H9 (cell line): ENCODE data around the gene KREMEN1. TPM values are rescaled to one million over a fixed set of nuclear protein-coding genes. Genes with fewer than 3 reads are reported as not detected.

Source experiments
- DNase-seq: peaks from one replicate; pipeline ENCODE4 v3.0.0-alpha.2; 2017
- H2AFZ ChIP-seq: one replicate; pipeline ENCODE4 v1.6.1; 2013; ENCODE audit warnings: mild to moderate bottlenecking, low read length, control low read depth, moderate library complexity
- H2AK5ac ChIP-seq: 2 replicates; pipeline ENCODE4 v1.6.1; 2013; ENCODE audit warnings: low read length, control low read depth, mixed read lengths; ENCODE audit not compliant: insufficient read length
- H2BK120ac ChIP-seq: one replicate; pipeline ENCODE4 v1.6.1; 2013; ENCODE audit warnings: low read depth, mild to moderate bottlenecking, low read length, control low read depth, inconsistent platforms; ENCODE audit not compliant: poor library complexity, severe bottlenecking
- H2BK12ac ChIP-seq: 2 replicates; pipeline ENCODE4 v1.6.1; 2013; ENCODE audit warnings: low read length, control low read depth, mixed read lengths, low read depth; ENCODE audit not compliant: insufficient read length
- H2BK15ac ChIP-seq: 2 replicates; pipeline ENCODE4 v1.6.1; 2013; ENCODE audit warnings: low read depth, low read length, control low read depth
- H2BK20ac ChIP-seq: one replicate; pipeline ENCODE4 v1.6.1; 2013; ENCODE audit warnings: low read depth, mild to moderate bottlenecking, low read length, control low read depth, inconsistent platforms; ENCODE audit not compliant: poor library complexity, severe bottlenecking
- H2BK5ac ChIP-seq: 2 replicates; pipeline ENCODE4 v1.6.1; 2013; ENCODE audit warnings: low read length, control low read depth, mixed read lengths; ENCODE audit not compliant: insufficient read length
- H3K14ac ChIP-seq: 2 replicates; pipeline ENCODE4 v1.6.1; 2013; ENCODE audit warnings: low read length, control low read depth; ENCODE audit not compliant: insufficient read depth
- H3K18ac ChIP-seq: 2 replicates; pipeline ENCODE4 v1.6.1; 2013; ENCODE audit warnings: low read depth, mild to moderate bottlenecking, mixed read lengths, low read length, control low read depth; ENCODE audit not compliant: insufficient read length
- H3K23ac ChIP-seq: 2 replicates; pipeline ENCODE4 v1.6.1; 2013; ENCODE audit warnings: low read length, control low read depth, mixed read lengths, low read depth; ENCODE audit not compliant: insufficient read length
- H3K23me2 ChIP-seq: 2 replicates; pipeline ENCODE4 v1.6.1; 2013; ENCODE audit warnings: low read depth, mild to moderate bottlenecking, mixed read lengths, low read length, control low read depth; ENCODE audit not compliant: insufficient read length, poor library complexity, severe bottlenecking
- H3K27ac ChIP-seq: 2 replicates; pipeline ENCODE4 v1.5.1; 2013; ENCODE audit warnings: low read length, control low read depth, mixed read lengths, low read depth; ENCODE audit not compliant: insufficient read length
- H3K27me3 ChIP-seq: 2 replicates; pipeline ENCODE4 v1.6.1; 2013; ENCODE audit warnings: low read length, control low read depth, inconsistent platforms; ENCODE audit not compliant: insufficient read depth
- H3K4ac ChIP-seq: 2 replicates; pipeline ENCODE4 v1.6.1; 2013; ENCODE audit warnings: low read depth, mild to moderate bottlenecking, control low read depth, inconsistent platforms, low read length, moderate library complexity
- H3K4me1 ChIP-seq: 2 replicates; pipeline ENCODE4 v1.6.1; 2013; ENCODE audit warnings: low read length, control low read depth, inconsistent platforms; ENCODE audit not compliant: insufficient read depth
- H3K4me2 ChIP-seq: 2 replicates; pipeline ENCODE4 v1.6.1; 2013; ENCODE audit warnings: low read length, control low read depth, mixed read lengths; ENCODE audit not compliant: insufficient read length, insufficient read depth
- H3K56ac ChIP-seq: 2 replicates; pipeline ENCODE4 v1.6.1; 2013; ENCODE audit warnings: low read depth, mild to moderate bottlenecking, mixed read lengths, low read length, control low read depth; ENCODE audit not compliant: insufficient read length
- H3K79me1 ChIP-seq: 2 replicates; pipeline ENCODE4 v1.6.1; 2013; ENCODE audit warnings: low read depth, mild to moderate bottlenecking, moderate library complexity, low read length, control low read depth, inconsistent platforms; ENCODE audit not compliant: insufficient read depth, poor library complexity, severe bottlenecking
- H3K79me2 ChIP-seq: 2 replicates; pipeline ENCODE4 v1.6.1; 2013; ENCODE audit warnings: low read length, control low read depth, inconsistent platforms; ENCODE audit not compliant: insufficient read depth
- H3K9ac ChIP-seq: 2 replicates; pipeline ENCODE4 v1.6.1; 2013; ENCODE audit warnings: low read length, control low read depth, mixed read lengths; ENCODE audit not compliant: insufficient read length; ENCODE audit errors: extremely low read depth
- H3K9me3 ChIP-seq: one replicate; pipeline ENCODE4 v1.6.1; 2013; ENCODE audit warnings: low read depth, low read length, inconsistent platforms; ENCODE audit not compliant: control insufficient read depth
- H3T11ph ChIP-seq: one replicate; pipeline ENCODE4 v1.6.1; 2013; ENCODE audit warnings: mild to moderate bottlenecking, low read length, control low read depth, inconsistent platforms
- H4K20me1 ChIP-seq: one replicate; pipeline ENCODE4 v1.6.1; 2013; ENCODE audit not compliant: control insufficient read depth, insufficient read length, insufficient read depth
- H4K5ac ChIP-seq: 2 replicates; pipeline ENCODE4 v1.6.1; 2013; ENCODE audit warnings: low read depth, mild to moderate bottlenecking, mixed read lengths, low read length, control low read depth; ENCODE audit not compliant: insufficient read length
- H4K8ac ChIP-seq: replicated peaks from 2 replicates; pipeline ENCODE4 v1.6.1; 2013; ENCODE audit warnings: low read length, control low read depth, mixed read lengths, low read depth; ENCODE audit not compliant: insufficient read length
- H4K91ac ChIP-seq: 2 replicates; pipeline ENCODE4 v1.6.1; 2013; ENCODE audit warnings: low read depth, mild to moderate bottlenecking, moderate library complexity, mixed read lengths, low read length, control low read depth; ENCODE audit not compliant: insufficient read length
- H3K27ac Mint-ChIP-seq, 3 experiments: 2 replicates in 2 of 3; 3 replicates in 1 of 3; pipeline ENCODE4 v1.8.0; 2020 to 2021; ENCODE audit warnings: mixed read lengths in 3 of 3, mild to moderate bottlenecking in 1 of 3, moderate library complexity in 1 of 3
- H3K27me3 Mint-ChIP-seq: 2 replicates; pipeline ENCODE4 v1.8.0; 2021; ENCODE audit warnings: low read depth, mild to moderate bottlenecking, moderate library complexity, mixed read lengths
- H3K36me3 Mint-ChIP-seq, 3 experiments: 2 replicates in 2 of 3; 3 replicates in 1 of 3; pipeline ENCODE4 v1.8.0; 2020 to 2021; ENCODE audit warnings: low read depth in 3 of 3, mixed read lengths in 3 of 3; ENCODE audit not compliant: insufficient read depth in 1 of 3
- H3K4me1 Mint-ChIP-seq, 2 experiments: 2 replicates each; pipeline ENCODE4 v1.8.0; 2020; ENCODE audit warnings: mixed read lengths in 2 of 2
- H3K4me3 Mint-ChIP-seq, 2 experiments: 2 replicates in 1 of 2; 3 replicates in 1 of 2; pipeline ENCODE4 v1.8.0; 2020 to 2021; ENCODE audit warnings: mild to moderate bottlenecking in 2 of 2, mixed read lengths in 2 of 2, moderate library complexity in 1 of 2
- H3K9me3 Mint-ChIP-seq, 2 experiments: 2 replicates in 1 of 2; 3 replicates in 1 of 2; pipeline ENCODE4 v1.8.0; 2020; ENCODE audit warnings: mild to moderate bottlenecking in 2 of 2, mixed read lengths in 2 of 2, moderate library complexity in 1 of 2
- total RNA-seq: library from RNA; stranded (reverse); gene quantifications from 2 replicates; pipeline ENCODE4 v1.2.1, GENCODE V29; 2021
- TF ChIP-seq, protein P1 (sequence below): fragments of 200-600 bp; sonication (generic); conservative IDR thresholded peaks from 3 replicates; pipeline ENCODE4 v1.8.0; 2021; ENCODE audit warnings: antibody characterized with exemption, mild to moderate bottlenecking

The KREMEN1 gene
- total RNA-seq, 1 experiment from 2014 or later, result 2.4 TPM

DNA sequence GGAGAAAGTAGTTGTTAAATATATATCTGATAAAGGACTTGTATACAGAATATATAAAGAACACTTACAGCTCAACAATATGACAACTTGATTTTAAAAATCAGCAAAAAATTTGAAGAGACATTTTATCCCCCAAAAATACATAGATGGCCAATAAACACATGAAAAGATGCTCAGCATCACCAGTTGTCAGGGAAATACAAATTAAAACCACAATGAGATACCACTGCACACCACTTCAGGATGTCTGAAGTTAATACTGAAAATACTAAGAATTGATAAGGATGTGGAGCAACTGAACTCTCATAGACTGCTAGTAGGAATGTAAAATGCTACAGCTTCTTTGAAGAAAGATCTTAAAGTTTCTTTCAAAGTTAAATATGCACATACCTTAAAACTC lies 49.2 kb downstream of the KREMEN1 start:
- Histone ChIP-seq H3K27ac (no peak overlapping the region), H2BK5ac (no peak overlapping the region), H2BK120ac (no peak overlapping the region), H4K8ac (no peak overlapping the region), H4K20me1 (no peaks in the 10 kb centered on the region), H3K4ac (no peak overlapping the region), H3K9ac (no peak overlapping the region), H3K9me3 (peaks cover 6% of the 10 kb centered on the region), H2AFZ (no peak overlapping the region), H2BK12ac (no peak overlapping the region), H3K79me2 (no peaks in the 10 kb centered on the region), H2BK15ac (no peak overlapping the region), H3K56ac (no peak overlapping the region), H3K14ac (no peak overlapping the region), H4K91ac (no peak overlapping the region), H3K79me1 (no peaks in the 10 kb centered on the region), H3K18ac (no peak overlapping the region), H3K27me3 (no peaks in the 10 kb centered on the region), H3K4me1 (no peaks in the 10 kb centered on the region), H4K5ac (no peak overlapping the region), H3K23me2 (no peaks in the 10 kb centered on the region), H3K4me2 (no peak overlapping the region), H2BK20ac (no peak overlapping the region), H2AK5ac (no peak overlapping the region), H3T11ph (no peak overlapping the region), H3K23ac (no peak overlapping the region)
- Mint-ChIP-seq H3K9me3 (peaks cover 11 to 14% of the 10 kb centered on the region in 2 experiments), H3K4me3 (no peak overlapping the region), H3K27me3 (peaks cover 4% of the 10 kb centered on the region), H3K4me1 (no peaks in the 10 kb centered on the region), H3K27ac (no peak overlapping the region), H3K36me3 (peaks cover 5 to 6% (median 5%) of the 10 kb centered on the region in 3 experiments)
- DNase-seq, result no peak
- TF ChIP-seq, protein P1, sequence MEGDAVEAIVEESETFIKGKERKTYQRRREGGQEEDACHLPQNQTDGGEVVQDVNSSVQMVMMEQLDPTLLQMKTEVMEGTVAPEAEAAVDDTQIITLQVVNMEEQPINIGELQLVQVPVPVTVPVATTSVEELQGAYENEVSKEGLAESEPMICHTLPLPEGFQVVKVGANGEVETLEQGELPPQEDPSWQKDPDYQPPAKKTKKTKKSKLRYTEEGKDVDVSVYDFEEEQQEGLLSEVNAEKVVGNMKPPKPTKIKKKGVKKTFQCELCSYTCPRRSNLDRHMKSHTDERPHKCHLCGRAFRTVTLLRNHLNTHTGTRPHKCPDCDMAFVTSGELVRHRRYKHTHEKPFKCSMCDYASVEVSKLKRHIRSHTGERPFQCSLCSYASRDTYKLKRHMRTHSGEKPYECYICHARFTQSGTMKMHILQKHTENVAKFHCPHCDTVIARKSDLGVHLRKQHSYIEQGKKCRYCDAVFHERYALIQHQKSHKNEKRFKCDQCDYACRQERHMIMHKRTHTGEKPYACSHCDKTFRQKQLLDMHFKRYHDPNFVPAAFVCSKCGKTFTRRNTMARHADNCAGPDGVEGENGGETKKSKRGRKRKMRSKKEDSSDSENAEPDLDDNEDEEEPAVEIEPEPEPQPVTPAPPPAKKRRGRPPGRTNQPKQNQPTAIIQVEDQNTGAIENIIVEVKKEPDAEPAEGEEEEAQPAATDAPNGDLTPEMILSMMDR, result no peak
